ENCODE data around the gene CTNNBL1. TPM values are rescaled to one million over a fixed set of nuclear protein-coding genes. Genes with fewer than 3 reads are reported as not detected.

Gene CTNNBL1
- total RNA-seq, 2 experiments from 2014 or later, result 67.3 to 74.9 TPM

- H3K4me3 Mint-ChIP-seq, result no peak overlapping the region
- H3K9me3 Mint-ChIP-seq, result no peaks in the 10 kb centered on the region
- ChIA-PET POLR2A (no interaction called here), CTCF (no interaction called here)
- DNase-seq (no peak), ATAC-seq (no peak)
- no peaks in the 10 kb centered on the region for H3K27me3 Mint-ChIP-seq
- H3K27ac Mint-ChIP-seq, result no peak overlapping the region
- intact Hi-C loops (cut with micrococcal nuclease), result no loop called here
- TF ChIP-seq CTCF (IDR thresholded peaks at IDR 0.05), result no peak
- H3K36me3 Mint-ChIP-seq (ENCODE audit: low read depth), result peaks cover 40% of the 10 kb centered on the region
- no peaks in the 10 kb centered on the region for H3K4me1 Mint-ChIP-seq (ENCODE audit: low read depth)
Observed at GRCh38 chr20:37801921-37802320, 108.1 kb downstream of the CTNNBL1 start.

- Mint-ChIP-seq H3K36me3 (ENCODE audit: low read depth) (peaks cover 36% of the 10 kb centered on the region), H3K4me3 (no peak overlapping the region), H3K9me3 (no peaks in the 10 kb centered on the region), H3K4me1 (ENCODE audit: low read depth) (no peaks in the 10 kb centered on the region), H3K27ac (no peak overlapping the region), H3K27me3 (no peaks in the 10 kb centered on the region)
- ATAC-seq (no peak), DNase-seq (no peak)
- ChIA-PET POLR2A (no interaction called here), CTCF (no interaction called here)
- intact Hi-C loops (cut with micrococcal nuclease), result no loop called here
- TF ChIP-seq CTCF (IDR thresholded peaks at IDR 0.05), result no peak
Observed at GRCh38 chr20:37803438-37804307, 109.8 kb downstream of the CTNNBL1 start.

GRCh38 chr20:37804584-37805566, 111.0 kb downstream of the CTNNBL1 start:
- H3K4me1 Mint-ChIP-seq (ENCODE audit: low read depth), result no peaks in the 10 kb centered on the region
- no peaks in the 10 kb centered on the region for H3K9me3 Mint-ChIP-seq
- ChIA-PET POLR2A (no interaction called here), CTCF (no interaction called here)
- TF ChIP-seq CTCF (IDR thresholded peaks at IDR 0.05), result no peak
- H3K4me3 Mint-ChIP-seq, result no peak overlapping the region
- no peak for ATAC-seq
- no peaks in the 10 kb centered on the region for H3K27me3 Mint-ChIP-seq
- peak; percentile 2 for DNase-seq
- H3K27ac Mint-ChIP-seq, result no peak overlapping the region
- peaks cover 42% of the 10 kb centered on the region for H3K36me3 Mint-ChIP-seq (ENCODE audit: low read depth)
- intact Hi-C loops (cut with micrococcal nuclease), result no loop called here

GRCh38 chr20:37807471-37808232, 113.8 kb downstream of the CTNNBL1 start:
- ChIA-PET POLR2A (no interaction called here), CTCF (no interaction called here)
- Mint-ChIP-seq H3K4me3 (no peak overlapping the region), H3K27me3 (no peaks in the 10 kb centered on the region), H3K36me3 (ENCODE audit: low read depth) (peaks cover 42% of the 10 kb centered on the region), H3K9me3 (no peaks in the 10 kb centered on the region), H3K27ac (no peak overlapping the region), H3K4me1 (ENCODE audit: low read depth) (no peaks in the 10 kb centered on the region)
- DNase-seq (no peak), ATAC-seq (no peak)
- TF ChIP-seq CTCF (IDR thresholded peaks at IDR 0.05), result no peak
- intact Hi-C loops (cut with micrococcal nuclease), result no loop called here
